HCT116 (cell line): Measurements from ENCODE around the gene LSM2. TPM values are rescaled to one million over a fixed set of nuclear protein-coding genes. Genes with fewer than 3 reads are reported as not detected.

Experiments
- ATAC-seq: fragments of 200-7000 bp; cut with Tn5 transposase; 2 replicates; pipeline ENCODE4 v1.9.1; 2020; ENCODE audit warnings: mild to moderate bottlenecking, moderate library complexity
- BruUV-seq: library from RNA; stranded (reverse); fragments of 400-500 nt; replicated peaks from 2 replicates; lab custom pipeline; 2021; lab: Mats Ljungman, UMichigan
- CTCF ChIA-PET: fragments of 300-600 bp; sonication (Branson Sonifier 250); formaldehyde crosslinking; loops from one replicate; lab custom pipeline; 2021; ENCODE audit warnings: antibody characterized with exemption; lab: Charles Lee
- POLR2A ChIA-PET: fragments of 300-600, 350-600 bp; sonication (Branson Sonifier 250); formaldehyde crosslinking; loops from one replicate; lab custom pipeline; 2021; ENCODE audit warnings: antibody characterized with exemption; lab: Charles Lee
- RAD21 ChIA-PET, 2 experiments: fragments of 300-600 bp; sonication (Branson Sonifier 250); formaldehyde crosslinking; loops; one replicate each; lab custom pipeline; 2023; ENCODE audit warnings: low total read pairs in 2 of 2; ENCODE audit not compliant: uncharacterized antibody in 2 of 2, unreplicated experiment in 2 of 2, low non-redundant PET in 1 of 2; lab: Charles Lee
- DNase-seq: peaks from one replicate; pipeline ENCODE4 v3.0.0-alpha.2; 2010; ENCODE audit warnings: low read depth, low spot score
- H2AFZ ChIP-seq: fragments of 200-600 bp; shearing (Covaris generic), sonication (generic); 2 replicates; pipeline ENCODE4 v1.6.1; 2017; ENCODE audit warnings: low read depth, mixed run types, mixed read lengths, antibody characterized with exemption, low read length; ENCODE audit not compliant: poor library complexity, severe bottlenecking
- H3K27ac ChIP-seq: 2 replicates; pipeline ENCODE4 v1.5.1; 2012; ENCODE audit warnings: low read depth, low read length
- H3K27me3 ChIP-seq: fragments of 200-600 bp; sonication (generic); 2 replicates; pipeline ENCODE4 v1.6.1; 2016; ENCODE audit warnings: mixed run types, low read length, mixed read lengths; ENCODE audit not compliant: insufficient read depth
- H3K36me3 ChIP-seq, 2 experiments: fragments of 200-500 bp in 1 of 2; fragments of 200-600 bp in 1 of 2; sonication (Bioruptor generic) in 1 of 2; sonication (generic) in 1 of 2; 2 replicates each; pipeline versions ENCODE4 v1.5.1 to v1.6.1; 2014 to 2016; ENCODE audit warnings: low read length in 2 of 2, inconsistent platforms in 1 of 2, mixed read lengths in 1 of 2, mixed run types in 1 of 2; ENCODE audit not compliant: insufficient read depth in 2 of 2, control insufficient read depth in 1 of 2
- H3K4me1 ChIP-seq, 2 experiments: fragments of 200-600 bp in 1 of 2; sonication (generic) in 1 of 2; 2 replicates each; pipeline versions ENCODE4 v1.5.1 to v1.6.1; 2012 to 2017; ENCODE audit warnings: low read length in 2 of 2, inconsistent platforms in 1 of 2, mild to moderate bottlenecking in 1 of 2, mixed read lengths in 1 of 2, mixed run types in 1 of 2, moderate library complexity in 1 of 2; ENCODE audit not compliant: insufficient read depth in 2 of 2, control insufficient read depth in 1 of 2
- H3K4me2 ChIP-seq: fragments of 200-600 bp; sonication (generic); 2 replicates; pipeline ENCODE4 v1.6.1; 2017; ENCODE audit warnings: mixed run types, low read length, mixed read lengths
- H3K4me3 ChIP-seq, 2 experiments: fragments of 200-600 bp in 1 of 2; sonication (generic) in 1 of 2; replicated peaks in 1 of 2; 2 replicates each; pipeline ENCODE4 v1.5.1; 2011 to 2016; ENCODE audit warnings: low read length in 2 of 2, control low read depth in 1 of 2, low read depth in 1 of 2, mild to moderate bottlenecking in 1 of 2, mixed read lengths in 1 of 2, mixed run types in 1 of 2
- H3K79me2 ChIP-seq: fragments of 200-600 bp; sonication (generic); 2 replicates; pipeline ENCODE4 v1.6.1; 2017; ENCODE audit warnings: mild to moderate bottlenecking, mixed run types, low read length, moderate library complexity, mixed read lengths; ENCODE audit not compliant: insufficient read depth
- H3K9ac ChIP-seq: fragments of 200-600 bp; sonication (generic); 2 replicates; pipeline ENCODE4 v1.6.1; 2016; ENCODE audit warnings: low read length, mixed read lengths
- H3K9me2 ChIP-seq: fragments of 200-600 bp; sonication (generic), shearing (Covaris generic); 2 replicates; pipeline ENCODE4 v1.6.1; 2017; ENCODE audit warnings: mixed run types, mild to moderate bottlenecking, moderate library complexity; ENCODE audit not compliant: insufficient read depth
- H3K9me3 ChIP-seq, 2 experiments: fragments of 200-500 bp in 1 of 2; fragments of 200-600 bp in 1 of 2; sonication (Bioruptor generic) in 1 of 2; sonication (generic) in 1 of 2; 2 replicates each; pipeline ENCODE4 v1.6.1; 2014 to 2017; ENCODE audit warnings: low read length in 2 of 2, mixed read lengths in 2 of 2, inconsistent platforms in 1 of 2, low read depth in 1 of 2, mild to moderate bottlenecking in 1 of 2, mixed run types in 1 of 2, moderate library complexity in 1 of 2; ENCODE audit not compliant: control insufficient read depth in 1 of 2, insufficient read depth in 1 of 2
- H4K20me1 ChIP-seq: fragments of 200-600 bp; sonication (generic), shearing (Covaris generic); 2 replicates; pipeline ENCODE4 v1.6.1; 2017; ENCODE audit warnings: mixed run types, mild to moderate bottlenecking, moderate library complexity; ENCODE audit not compliant: insufficient read depth
- CEBPB ChIP-seq: IDR thresholded peaks from 2 replicates; pipeline ENCODE4 v1.6.1; 2012; ENCODE audit warnings: low read depth
- EGR1 ChIP-seq: IDR thresholded peaks from 2 replicates; pipeline ENCODE4 v1.6.1; 2012; ENCODE audit warnings: low read depth
- POLR2A ChIP-seq: IDR thresholded peaks from 2 replicates; pipeline ENCODE4 v1.7.0; 2011; ENCODE audit warnings: borderline replicate concordance; ENCODE audit not compliant: insufficient read depth, insufficient read length; ENCODE audit errors: extremely low read depth
- POLR2AphosphoS5 ChIP-seq: IDR thresholded peaks from 2 replicates; pipeline ENCODE4 v1.6.1; 2011; ENCODE audit warnings: mild to moderate bottlenecking, low read depth, low read length, moderate library complexity
- RAD21 ChIP-seq: IDR thresholded peaks from 2 replicates; pipeline ENCODE4 v1.6.1; 2012; ENCODE audit warnings: low read depth, mild to moderate bottlenecking
- YY1 ChIP-seq: IDR thresholded peaks from 2 replicates; pipeline ENCODE4 v1.6.1; 2011; ENCODE audit warnings: low read length, low read depth, moderate library complexity, mild to moderate bottlenecking; ENCODE audit not compliant: insufficient replicate concordance; ENCODE audit errors: extremely low read depth
- ZFX ChIP-seq: fragments of 450-650 bp; IDR thresholded peaks from 2 replicates; pipeline ENCODE4 v1.6.1; 2017
- intact Hi-C: fragments of 100-400 bp; cut with micrococcal nuclease; formaldehyde crosslinking; loops from 2 replicates; pipeline ENCODE4 v1.10.0; 2022
- total RNA-seq: library from RNA; stranded (reverse); gene quantifications from one replicate; pipeline ENCODE4 v1.2.1, GENCODE V29; 2021; ENCODE audit not compliant: unreplicated experiment
- TF ChIP-seq, protein P1 (sequence below): IDR thresholded peaks from 2 replicates; pipeline ENCODE4 v1.6.1; 2011; ENCODE audit warnings: mild to moderate bottlenecking, low read length, moderate library complexity; ENCODE audit not compliant: insufficient replicate concordance; ENCODE audit errors: extremely low read depth
- TF ChIP-seq, protein P2 (sequence below), 3 experiments: fragments of 200-600 bp in 1 of 3; sonication (generic) in 1 of 3; IDR thresholded peaks in 2 of 3; conservative IDR thresholded peaks in 1 of 3; 2 replicates each; pipeline ENCODE4 v1.5.1; 2012 to 2017; ENCODE audit warnings: low read depth in 2 of 3, low read length in 2 of 3, antibody characterized with exemption in 1 of 3, borderline replicate concordance in 1 of 3, control low read depth in 1 of 3, mild to moderate bottlenecking in 1 of 3, mixed read lengths in 1 of 3, mixed run types in 1 of 3, moderate library complexity in 1 of 3; ENCODE audit not compliant: insufficient read depth in 1 of 3
- TF ChIP-seq, protein P3 (sequence below): IDR thresholded peaks from 2 replicates; pipeline ENCODE4 v1.6.1; 2012; ENCODE audit warnings: low read depth

Gene LSM2
- total RNA-seq, 1 experiment from 2014 or later: 89.7 TPM

DNA sequence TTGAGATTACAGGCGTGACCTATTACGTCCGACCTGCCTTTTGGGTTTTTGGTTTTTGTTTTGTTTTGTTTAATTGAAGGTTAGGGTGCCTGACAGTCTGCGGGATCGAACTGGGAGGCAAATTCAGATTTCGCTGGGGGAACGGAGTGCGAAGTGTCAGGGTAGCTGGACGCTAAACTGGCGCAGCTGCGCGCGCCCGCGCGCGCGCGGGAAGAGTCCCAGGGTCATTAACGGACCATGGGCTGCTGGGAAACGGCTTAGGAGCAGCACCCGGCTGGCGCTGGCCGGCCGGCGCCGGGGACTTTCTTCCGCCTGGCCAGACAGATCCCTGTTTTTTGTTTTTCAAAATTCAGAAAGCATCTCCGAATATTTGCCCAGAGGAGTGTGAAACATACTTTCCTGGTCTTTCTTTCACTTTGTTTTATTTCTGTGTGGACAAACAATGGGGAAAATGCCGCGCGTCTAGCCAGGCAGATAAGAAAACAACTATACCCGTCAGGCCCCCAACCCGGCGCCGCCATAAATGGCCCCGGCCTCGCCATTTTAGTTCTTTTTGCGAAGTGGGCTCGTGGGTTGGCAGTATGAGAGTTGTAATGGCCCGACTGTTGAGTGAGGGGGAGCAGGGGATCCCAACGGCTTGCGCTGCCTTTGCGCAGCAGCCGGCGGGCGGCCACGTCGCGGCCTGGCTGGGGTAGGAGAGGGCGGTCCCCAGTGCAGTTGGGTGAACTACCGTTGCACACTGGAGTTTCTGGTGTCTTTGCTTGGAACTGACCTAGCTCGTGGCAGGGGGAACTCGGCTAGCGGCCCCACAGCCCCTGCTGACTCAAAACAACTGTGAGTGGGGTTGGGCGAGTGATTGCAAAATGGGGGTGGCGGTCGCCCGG, 27.8 kb upstream of the LSM2 start:
- H3K4me1 ChIP-seq: peaks cover 25 to 64% of the 10 kb centered on the region in 2 experiments
- H3K9ac ChIP-seq: peak overlapping the region; percentile 100
- H3K4me2 ChIP-seq: peak overlapping the region; percentile 94
- CTCF ChIA-PET: no interaction called here
- peaks cover 28% of the 10 kb centered on the region for H4K20me1 ChIP-seq
- TF ChIP-seq, protein P1, sequence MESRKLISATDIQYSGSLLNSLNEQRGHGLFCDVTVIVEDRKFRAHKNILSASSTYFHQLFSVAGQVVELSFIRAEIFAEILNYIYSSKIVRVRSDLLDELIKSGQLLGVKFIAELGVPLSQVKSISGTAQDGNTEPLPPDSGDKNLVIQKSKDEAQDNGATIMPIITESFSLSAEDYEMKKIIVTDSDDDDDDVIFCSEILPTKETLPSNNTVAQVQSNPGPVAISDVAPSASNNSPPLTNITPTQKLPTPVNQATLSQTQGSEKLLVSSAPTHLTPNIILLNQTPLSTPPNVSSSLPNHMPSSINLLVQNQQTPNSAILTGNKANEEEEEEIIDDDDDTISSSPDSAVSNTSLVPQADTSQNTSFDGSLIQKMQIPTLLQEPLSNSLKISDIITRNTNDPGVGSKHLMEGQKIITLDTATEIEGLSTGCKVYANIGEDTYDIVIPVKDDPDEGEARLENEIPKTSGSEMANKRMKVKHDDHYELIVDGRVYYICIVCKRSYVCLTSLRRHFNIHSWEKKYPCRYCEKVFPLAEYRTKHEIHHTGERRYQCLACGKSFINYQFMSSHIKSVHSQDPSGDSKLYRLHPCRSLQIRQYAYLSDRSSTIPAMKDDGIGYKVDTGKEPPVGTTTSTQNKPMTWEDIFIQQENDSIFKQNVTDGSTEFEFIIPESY: no peak
- TF ChIP-seq EGR1 (no peak), CEBPB (no peak), POLR2A (peak; percentile 97), ZFX (0 out of 2 replicates have a peak, but pooled peaks have one; percentile 27), RAD21 (no peak), YY1 (peak; percentile 94), POLR2AphosphoS5 (peak; percentile 99)
- TF ChIP-seq, protein P2, sequence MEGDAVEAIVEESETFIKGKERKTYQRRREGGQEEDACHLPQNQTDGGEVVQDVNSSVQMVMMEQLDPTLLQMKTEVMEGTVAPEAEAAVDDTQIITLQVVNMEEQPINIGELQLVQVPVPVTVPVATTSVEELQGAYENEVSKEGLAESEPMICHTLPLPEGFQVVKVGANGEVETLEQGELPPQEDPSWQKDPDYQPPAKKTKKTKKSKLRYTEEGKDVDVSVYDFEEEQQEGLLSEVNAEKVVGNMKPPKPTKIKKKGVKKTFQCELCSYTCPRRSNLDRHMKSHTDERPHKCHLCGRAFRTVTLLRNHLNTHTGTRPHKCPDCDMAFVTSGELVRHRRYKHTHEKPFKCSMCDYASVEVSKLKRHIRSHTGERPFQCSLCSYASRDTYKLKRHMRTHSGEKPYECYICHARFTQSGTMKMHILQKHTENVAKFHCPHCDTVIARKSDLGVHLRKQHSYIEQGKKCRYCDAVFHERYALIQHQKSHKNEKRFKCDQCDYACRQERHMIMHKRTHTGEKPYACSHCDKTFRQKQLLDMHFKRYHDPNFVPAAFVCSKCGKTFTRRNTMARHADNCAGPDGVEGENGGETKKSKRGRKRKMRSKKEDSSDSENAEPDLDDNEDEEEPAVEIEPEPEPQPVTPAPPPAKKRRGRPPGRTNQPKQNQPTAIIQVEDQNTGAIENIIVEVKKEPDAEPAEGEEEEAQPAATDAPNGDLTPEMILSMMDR (IDR thresholded peaks at IDR 0.05 in 2 of 3, conservative IDR thresholded peaks at IDR 0.05 in 1 of 3; ENCODE audit: borderline replicate concordance in 1 of 3, insufficient read depth in 1 of 3, low read depth in 2 of 3, low read length in 2 of 3): no peak
- TF ChIP-seq, protein P3, sequence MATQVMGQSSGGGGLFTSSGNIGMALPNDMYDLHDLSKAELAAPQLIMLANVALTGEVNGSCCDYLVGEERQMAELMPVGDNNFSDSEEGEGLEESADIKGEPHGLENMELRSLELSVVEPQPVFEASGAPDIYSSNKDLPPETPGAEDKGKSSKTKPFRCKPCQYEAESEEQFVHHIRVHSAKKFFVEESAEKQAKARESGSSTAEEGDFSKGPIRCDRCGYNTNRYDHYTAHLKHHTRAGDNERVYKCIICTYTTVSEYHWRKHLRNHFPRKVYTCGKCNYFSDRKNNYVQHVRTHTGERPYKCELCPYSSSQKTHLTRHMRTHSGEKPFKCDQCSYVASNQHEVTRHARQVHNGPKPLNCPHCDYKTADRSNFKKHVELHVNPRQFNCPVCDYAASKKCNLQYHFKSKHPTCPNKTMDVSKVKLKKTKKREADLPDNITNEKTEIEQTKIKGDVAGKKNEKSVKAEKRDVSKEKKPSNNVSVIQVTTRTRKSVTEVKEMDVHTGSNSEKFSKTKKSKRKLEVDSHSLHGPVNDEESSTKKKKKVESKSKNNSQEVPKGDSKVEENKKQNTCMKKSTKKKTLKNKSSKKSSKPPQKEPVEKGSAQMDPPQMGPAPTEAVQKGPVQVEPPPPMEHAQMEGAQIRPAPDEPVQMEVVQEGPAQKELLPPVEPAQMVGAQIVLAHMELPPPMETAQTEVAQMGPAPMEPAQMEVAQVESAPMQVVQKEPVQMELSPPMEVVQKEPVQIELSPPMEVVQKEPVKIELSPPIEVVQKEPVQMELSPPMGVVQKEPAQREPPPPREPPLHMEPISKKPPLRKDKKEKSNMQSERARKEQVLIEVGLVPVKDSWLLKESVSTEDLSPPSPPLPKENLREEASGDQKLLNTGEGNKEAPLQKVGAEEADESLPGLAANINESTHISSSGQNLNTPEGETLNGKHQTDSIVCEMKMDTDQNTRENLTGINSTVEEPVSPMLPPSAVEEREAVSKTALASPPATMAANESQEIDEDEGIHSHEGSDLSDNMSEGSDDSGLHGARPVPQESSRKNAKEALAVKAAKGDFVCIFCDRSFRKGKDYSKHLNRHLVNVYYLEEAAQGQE: no peak
- H2AFZ ChIP-seq: no peak overlapping the region
- peaks cover 22 to 42% of the 10 kb centered on the region in 2 experiments; a peak in 3 of 4 replicates for H3K36me3 ChIP-seq
- DNase-seq (peak; percentile 77), ATAC-seq (peak; percentile 83)
- RAD21 ChIA-PET: no interaction called here
- H3K27ac ChIP-seq: peak overlapping the region; percentile 93
- BruUV-seq: no TSS peak
- intact Hi-C loops: loop anchor here (1.0 to 10.0 kb wide), 4 partner anchors 28 to 290 kb away; partner anchors contain the start of genes ATP6V1G2, CLIC1, DDX39B and NEU1
- H3K9me3 ChIP-seq: no peaks in the 10 kb centered on the region
- H3K27me3 ChIP-seq: no peaks in the 10 kb centered on the region
- H3K79me2 ChIP-seq: peaks cover 73% of the 10 kb centered on the region
- H3K4me3 ChIP-seq: peak overlapping the region; percentile 98 to 99
- POLR2A ChIA-PET: interaction anchor here (0.7 to 2.1 kb wide), 8 partner anchors 28 to 170 kb away, joined by 3 to 6 read pairs (median 4); partner anchors contain the start of genes ABHD16A, GPANK1, LSM2 and NEU1
- H3K9me2 ChIP-seq: no peaks in the 10 kb centered on the region
